AG09319 (cell line): ENCODE data around the gene PES1.
"Not testable (repeated sequence)": the region's sequence is repeated elsewhere in the genome, so short reads cannot be mapped to it uniquely, and the experiment has no call there.

Experiments
- DNase-seq: peaks from one replicate; pipeline ENCODE4 v3.0.0-alpha.2; 2010; ENCODE audit warnings: low read depth; ENCODE audit errors: extremely low read depth
- TF ChIP-seq, protein P1 (sequence below): IDR thresholded peaks from 2 replicates; pipeline ENCODE4 v1.5.1; 2011; ENCODE audit warnings: low read depth, mild to moderate bottlenecking, inconsistent platforms, low read length, moderate library complexity

PES1 gene

GRCh38 chr22:30601464-30601863 lies 9.8 kb upstream of the PES1 start:
- DNase-seq = no peak
- TF ChIP-seq, protein P1, sequence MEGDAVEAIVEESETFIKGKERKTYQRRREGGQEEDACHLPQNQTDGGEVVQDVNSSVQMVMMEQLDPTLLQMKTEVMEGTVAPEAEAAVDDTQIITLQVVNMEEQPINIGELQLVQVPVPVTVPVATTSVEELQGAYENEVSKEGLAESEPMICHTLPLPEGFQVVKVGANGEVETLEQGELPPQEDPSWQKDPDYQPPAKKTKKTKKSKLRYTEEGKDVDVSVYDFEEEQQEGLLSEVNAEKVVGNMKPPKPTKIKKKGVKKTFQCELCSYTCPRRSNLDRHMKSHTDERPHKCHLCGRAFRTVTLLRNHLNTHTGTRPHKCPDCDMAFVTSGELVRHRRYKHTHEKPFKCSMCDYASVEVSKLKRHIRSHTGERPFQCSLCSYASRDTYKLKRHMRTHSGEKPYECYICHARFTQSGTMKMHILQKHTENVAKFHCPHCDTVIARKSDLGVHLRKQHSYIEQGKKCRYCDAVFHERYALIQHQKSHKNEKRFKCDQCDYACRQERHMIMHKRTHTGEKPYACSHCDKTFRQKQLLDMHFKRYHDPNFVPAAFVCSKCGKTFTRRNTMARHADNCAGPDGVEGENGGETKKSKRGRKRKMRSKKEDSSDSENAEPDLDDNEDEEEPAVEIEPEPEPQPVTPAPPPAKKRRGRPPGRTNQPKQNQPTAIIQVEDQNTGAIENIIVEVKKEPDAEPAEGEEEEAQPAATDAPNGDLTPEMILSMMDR = no peak

- DNase-seq = no peak
- TF ChIP-seq, protein P1 = no peak
Measured at GRCh38 chr22:30600921-30601320, 9.2 kb upstream of the PES1 start.

DNA sequence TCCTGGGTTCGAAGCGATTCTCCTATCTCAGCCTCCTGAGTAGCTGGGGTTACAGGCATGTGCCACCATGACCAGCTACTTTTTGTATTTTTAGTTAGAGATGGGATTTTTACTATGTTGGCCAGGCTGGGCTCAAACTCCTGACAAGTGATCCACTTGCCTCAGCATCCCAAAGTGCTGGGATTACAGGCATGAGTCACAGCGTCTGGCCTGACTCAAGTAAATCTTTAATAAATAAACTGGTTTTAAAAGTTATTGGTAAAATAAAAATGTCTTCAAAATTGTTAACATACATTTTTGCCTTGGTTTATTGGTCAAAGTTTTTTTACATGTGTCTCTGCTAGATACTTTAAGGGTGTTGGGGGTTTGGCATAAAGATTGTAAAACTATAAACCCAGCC lies 7.3 kb upstream of the PES1 start:
- TF ChIP-seq, protein P1 = no peak
- DNase-seq = no peak

GRCh38 chr22:30596886-30597285 lies 5.2 kb upstream of the PES1 start:
- TF ChIP-seq, protein P1 = no peak
- no peak for DNase-seq

- TF ChIP-seq, protein P1 = no peak
Measured at GRCh38 chr22:30596199-30596598, 4.5 kb upstream of the PES1 start.

GRCh38 chr22:30592360-30592713 lies 627 bp upstream of the PES1 start:
- not testable (repeated sequence) for DNase-seq

More at GRCh38 chr22:30596199-30596598, 4.5 kb upstream of the PES1 start:
- no peak for DNase-seq

DNA sequence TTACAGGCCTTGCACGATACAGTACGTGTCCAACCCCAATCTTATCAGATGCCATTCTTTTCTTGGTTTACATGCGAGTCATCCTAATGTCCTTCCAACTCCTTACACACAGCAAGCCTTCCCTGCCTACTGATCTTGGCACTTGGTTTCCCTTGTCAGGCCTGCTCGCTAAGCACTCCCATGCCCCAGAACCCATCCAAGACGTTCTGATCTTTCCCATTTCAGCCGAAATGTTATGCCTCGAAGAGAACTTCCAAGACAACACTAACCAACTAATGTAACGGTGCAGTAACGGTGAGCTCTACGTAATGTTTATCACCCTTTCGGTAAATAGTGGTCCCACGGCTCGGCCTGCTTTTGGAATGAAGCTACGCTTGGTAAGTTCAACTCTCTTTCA lies 521 bp downstream of the PES1 start:
- TF ChIP-seq, protein P1 = no peak
- no peak for DNase-seq

DNA sequence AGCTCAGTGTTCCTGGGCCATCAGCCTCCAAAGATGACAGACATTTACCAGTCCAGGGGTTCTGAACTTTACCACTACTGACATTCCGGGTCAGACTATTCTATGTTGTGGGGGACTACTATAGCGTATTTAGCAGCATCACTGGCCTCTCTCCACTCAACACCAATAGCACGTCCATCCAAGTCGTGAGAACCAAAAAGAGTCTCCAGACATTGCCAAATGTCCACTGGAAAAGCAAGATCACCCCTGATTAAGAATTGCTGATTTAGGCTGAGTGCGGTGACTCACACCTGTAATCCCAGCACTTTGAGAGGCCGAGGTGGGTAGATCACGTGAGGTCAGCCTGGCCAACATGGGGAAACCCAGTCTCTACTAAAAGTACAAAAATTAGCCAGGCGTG lies 5.3 kb downstream of the PES1 start:
- TF ChIP-seq, protein P1 = no peak
- DNase-seq = no peak
